Smooth muscle cell (in vitro differentiated cells): ENCODE measurements around the gene KPNA3. TPM values are rescaled to one million over a fixed set of nuclear protein-coding genes. Genes with fewer than 3 reads are reported as not detected.
"Not testable (repeated sequence)": the region's sequence is repeated elsewhere in the genome, so short reads cannot be mapped to it uniquely, and the experiment has no call there.

Experiments
- DNase-seq: peaks from one replicate; lab custom pipeline; 2025; ENCODE audit not compliant: unreplicated experiment; lab: John Stamatoyannopoulos, UW
- H2AFZ ChIP-seq: fragments of 200-600 bp; sonication (generic); 2 replicates; pipeline ENCODE4 v1.6.0; 2016; ENCODE audit warnings: antibody characterized with exemption, low read depth, mild to moderate bottlenecking
- H3F3A ChIP-seq: fragments of 200-600 bp; sonication (generic); 2 replicates; pipeline ENCODE4 v1.6.0; 2017; ENCODE audit warnings: antibody characterized with exemption, low read depth
- H3K27ac ChIP-seq: fragments of 200-600 bp; sonication (generic); 2 replicates; pipeline ENCODE4 v1.5.1; 2016; ENCODE audit warnings: low read depth, mild to moderate bottlenecking
- H3K27me3 ChIP-seq: fragments of 200-600 bp; sonication (generic); 2 replicates; pipeline ENCODE4 v1.6.1; 2016; ENCODE audit warnings: low read depth, mild to moderate bottlenecking
- H3K36me3 ChIP-seq: fragments of 200-600 bp; sonication (generic); 2 replicates; pipeline ENCODE4 v1.5.1; 2016; ENCODE audit warnings: low read depth
- H3K4me1 ChIP-seq: fragments of 200-600 bp; sonication (generic); 2 replicates; pipeline ENCODE4 v1.5.1; 2016; ENCODE audit warnings: low read depth
- H3K4me2 ChIP-seq: fragments of 200-600 bp; sonication (generic); 2 replicates; pipeline ENCODE4 v1.6.0; 2016; ENCODE audit warnings: mild to moderate bottlenecking
- H3K4me3 ChIP-seq: fragments of 200-600 bp; sonication (generic); 2 replicates; pipeline ENCODE4 v1.5.1; 2016; ENCODE audit warnings: mild to moderate bottlenecking
- H3K79me2 ChIP-seq: fragments of 200-600 bp; sonication (generic); 2 replicates; pipeline ENCODE4 v1.6.0; 2016; ENCODE audit warnings: low read depth, mild to moderate bottlenecking
- H3K9ac ChIP-seq: fragments of 200-600 bp; sonication (generic); 2 replicates; pipeline ENCODE4 v1.6.0; 2016; ENCODE audit warnings: low read depth
- H3K9me3 ChIP-seq: fragments of 200-600 bp; sonication (generic); replicated peaks from 2 replicates; pipeline ENCODE4 v1.5.1; 2016; ENCODE audit warnings: low read depth
- H4K20me1 ChIP-seq: fragments of 200-600 bp; sonication (generic); 2 replicates; pipeline ENCODE4 v1.6.0; 2016; ENCODE audit warnings: low read depth
- WGBS: methylation state at CpG from one replicate; pipeline ENCODE4 v1.1.7; 2016; ENCODE audit warnings: low lambda C conversion rate; 5-methylcytosine and 5-hydroxymethylcytosine counted together
- polyA plus RNA-seq: library from polyadenylated mRNA; unstranded; fragments of >200 nt; fragmentation: Nextera tagmentation; extraction: Ambion mirVana; gene quantifications from 2 replicates; pipeline ENCODE4 v1.2.1, GENCODE V29; 2016
- total RNA-seq: library from RNA; depleted of rRNA; stranded (reverse); fragments of >200 nt; gene quantifications from 2 replicates; pipeline ENCODE4 v1.2.3, GENCODE V29; 2014
- TF ChIP-seq, protein P1 (sequence below): fragments of 200-600 bp; sonication (generic); IDR thresholded peaks from 2 replicates; pipeline ENCODE4 v1.5.1; 2017; ENCODE audit warnings: borderline replicate concordance, mild to moderate bottlenecking, antibody characterized with exemption; ENCODE audit not compliant: insufficient read depth, poor library complexity, severe bottlenecking

KPNA3 gene
- total and polyA plus RNA-seq, 2 experiments from 2014 or later: 22.7 to 38.9 TPM

DNA sequence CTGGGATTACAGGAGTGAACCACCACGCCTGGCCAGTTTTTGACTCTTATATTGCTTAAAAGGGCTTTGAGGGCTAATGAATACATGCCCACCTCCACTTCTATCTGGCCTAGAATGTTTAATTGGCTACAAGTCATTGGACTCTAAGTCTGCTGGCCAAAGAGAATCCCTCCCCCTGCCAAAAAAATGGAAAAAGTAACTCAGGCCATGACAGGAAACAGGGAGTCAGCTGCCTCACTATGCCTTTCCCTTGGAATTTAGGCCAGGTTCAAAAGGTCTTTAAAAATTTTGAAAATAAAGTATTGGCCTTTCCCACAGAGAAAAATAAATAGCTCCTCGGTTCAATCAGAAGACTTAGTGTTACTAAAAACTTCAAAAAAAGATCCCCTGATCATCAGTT is 34.9 kb upstream of the KPNA3 start:
- 92% methylated on average over 2 of the region's 2 CpGs for WGBS
- H3K27ac ChIP-seq: no peak overlapping the region

DNA sequence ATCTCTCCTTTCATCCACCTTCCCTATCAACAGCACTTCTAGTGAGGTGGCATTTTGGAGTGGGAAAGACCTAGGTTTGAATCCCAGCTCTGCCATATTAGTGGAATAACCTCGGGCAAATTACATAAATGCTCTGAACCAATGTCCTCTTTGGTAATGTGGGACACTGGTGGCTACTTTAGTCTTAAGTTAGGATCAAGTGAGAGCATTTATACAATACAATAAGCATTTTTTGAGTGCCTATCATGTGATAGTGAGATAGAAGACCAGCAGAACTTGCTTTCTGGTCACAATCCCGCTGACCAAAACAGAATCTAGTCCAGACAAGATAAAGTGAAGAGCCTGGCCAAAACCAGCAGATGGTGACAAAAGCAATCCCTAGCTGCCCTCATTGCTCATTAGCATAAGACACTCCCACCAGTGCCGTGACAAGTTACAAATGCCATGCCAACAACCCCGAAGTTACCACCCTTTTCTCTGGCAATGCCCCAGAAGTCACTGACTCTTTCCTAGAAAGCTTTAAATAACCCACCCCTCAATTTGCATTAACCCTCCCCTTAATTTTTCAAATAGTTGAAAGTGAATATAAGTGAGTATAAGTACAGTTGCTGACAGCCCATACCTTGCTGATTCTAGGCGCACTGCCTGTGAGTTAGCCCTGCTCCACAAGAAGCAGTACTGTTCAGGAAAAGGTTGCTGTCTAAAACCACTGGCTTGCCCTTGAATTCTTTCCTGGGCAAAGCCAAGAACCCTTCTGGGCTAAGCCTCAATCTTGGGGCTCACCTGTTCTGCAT is 28.9 kb upstream of the KPNA3 start:
- no peak overlapping the region for H3K9ac ChIP-seq
- no peaks in the 10 kb centered on the region for H4K20me1 ChIP-seq
- no peaks in the 10 kb centered on the region for H3K79me2 ChIP-seq
- no peaks in the 10 kb centered on the region for H3K9me3 ChIP-seq
- H3K4me3 ChIP-seq: no peak overlapping the region
- no peak overlapping the region for H3K4me2 ChIP-seq
- no peaks in the 10 kb centered on the region for H3F3A ChIP-seq
- H3K36me3 ChIP-seq: no peaks in the 10 kb centered on the region
- 87% methylated on average over 5 of the region's 5 CpGs for WGBS
- H3K27me3 ChIP-seq: no peaks in the 10 kb centered on the region
- H2AFZ ChIP-seq: no peak overlapping the region
- no peak overlapping the region for H3K27ac ChIP-seq
- TF ChIP-seq, protein P1, sequence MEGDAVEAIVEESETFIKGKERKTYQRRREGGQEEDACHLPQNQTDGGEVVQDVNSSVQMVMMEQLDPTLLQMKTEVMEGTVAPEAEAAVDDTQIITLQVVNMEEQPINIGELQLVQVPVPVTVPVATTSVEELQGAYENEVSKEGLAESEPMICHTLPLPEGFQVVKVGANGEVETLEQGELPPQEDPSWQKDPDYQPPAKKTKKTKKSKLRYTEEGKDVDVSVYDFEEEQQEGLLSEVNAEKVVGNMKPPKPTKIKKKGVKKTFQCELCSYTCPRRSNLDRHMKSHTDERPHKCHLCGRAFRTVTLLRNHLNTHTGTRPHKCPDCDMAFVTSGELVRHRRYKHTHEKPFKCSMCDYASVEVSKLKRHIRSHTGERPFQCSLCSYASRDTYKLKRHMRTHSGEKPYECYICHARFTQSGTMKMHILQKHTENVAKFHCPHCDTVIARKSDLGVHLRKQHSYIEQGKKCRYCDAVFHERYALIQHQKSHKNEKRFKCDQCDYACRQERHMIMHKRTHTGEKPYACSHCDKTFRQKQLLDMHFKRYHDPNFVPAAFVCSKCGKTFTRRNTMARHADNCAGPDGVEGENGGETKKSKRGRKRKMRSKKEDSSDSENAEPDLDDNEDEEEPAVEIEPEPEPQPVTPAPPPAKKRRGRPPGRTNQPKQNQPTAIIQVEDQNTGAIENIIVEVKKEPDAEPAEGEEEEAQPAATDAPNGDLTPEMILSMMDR: no peak
- H3K4me1 ChIP-seq: no peaks in the 10 kb centered on the region
- DNase-seq: no peak

More for the DNA sequence above, 34.9 kb upstream of the KPNA3 start:
- H3K4me1 ChIP-seq: no peaks in the 10 kb centered on the region
- H3K4me3 ChIP-seq: no peak overlapping the region
- no peak overlapping the region for H3K9ac ChIP-seq
- no peaks in the 10 kb centered on the region for H3K27me3 ChIP-seq
- no peaks in the 10 kb centered on the region for H3K79me2 ChIP-seq
- no peak overlapping the region for H2AFZ ChIP-seq
- H3K9me3 ChIP-seq: no peaks in the 10 kb centered on the region
- H3F3A ChIP-seq: no peaks in the 10 kb centered on the region
- H4K20me1 ChIP-seq: no peaks in the 10 kb centered on the region
- H3K36me3 ChIP-seq: no peaks in the 10 kb centered on the region
- no peak for DNase-seq
- no peak overlapping the region for H3K4me2 ChIP-seq
- TF ChIP-seq, protein P1: no peak

DNA sequence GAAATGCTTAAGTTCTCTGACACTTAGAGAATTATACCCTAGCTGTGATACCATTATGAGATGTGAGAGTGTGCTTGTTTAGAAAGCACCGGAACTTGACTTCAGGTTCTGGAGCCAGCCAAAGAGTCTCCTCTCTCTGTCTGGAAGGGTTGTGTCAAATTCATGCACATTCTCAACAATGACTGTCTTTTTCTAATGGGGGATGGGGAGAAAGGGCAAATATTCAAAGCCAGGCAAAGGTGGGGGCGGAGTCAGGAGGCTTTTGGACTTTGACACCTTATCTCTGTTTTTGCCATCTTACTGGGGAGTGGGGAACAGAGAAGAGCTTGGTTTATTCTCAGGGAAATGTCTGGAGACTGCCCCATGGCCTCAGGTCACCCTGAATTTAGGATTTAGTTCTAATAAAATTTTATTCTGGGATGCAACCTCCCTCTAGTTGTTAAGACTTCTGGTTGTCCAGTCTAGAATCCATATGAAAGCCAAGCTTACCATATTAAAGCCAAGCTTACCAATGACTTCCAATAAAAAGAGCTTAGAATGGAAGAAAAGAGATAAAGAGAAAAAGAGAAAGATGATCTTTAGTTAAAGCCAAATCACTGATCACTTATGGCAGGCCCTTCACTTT is 28.2 kb upstream of the KPNA3 start:
- H3K9me3 ChIP-seq: no peaks in the 10 kb centered on the region

DNA sequence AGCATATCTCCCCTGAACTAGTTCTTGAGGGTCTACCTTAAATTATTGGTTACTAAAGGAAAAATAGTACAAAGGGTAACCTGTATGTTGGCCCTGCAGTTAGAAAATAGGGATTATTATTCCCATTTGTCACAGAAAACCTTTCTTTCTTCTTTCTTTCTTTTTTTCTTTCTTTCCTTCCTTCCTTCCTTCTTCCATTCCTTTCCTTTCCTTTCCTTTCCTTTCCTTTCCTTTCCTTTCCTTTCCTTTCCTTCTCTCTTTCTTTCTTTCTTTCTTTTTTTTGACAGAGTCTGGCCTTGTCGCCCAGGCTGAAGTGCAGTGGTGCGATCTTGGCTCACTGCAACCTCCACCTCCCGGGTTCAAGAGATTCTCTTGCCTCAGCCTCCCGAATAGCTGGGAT is 23.6 kb upstream of the KPNA3 start:
- not testable (repeated sequence) for H2AFZ ChIP-seq, H3K4me2 ChIP-seq, DNase-seq, H3K9me3 ChIP-seq, H3K36me3 ChIP-seq, H3K27ac ChIP-seq, H4K20me1 ChIP-seq, H3F3A ChIP-seq, H3K4me1 ChIP-seq, H3K9ac ChIP-seq, H3K4me3 ChIP-seq, H3K27me3 ChIP-seq, H3K79me2 ChIP-seq
- WGBS: 100% methylated on average over 4 of the region's 4 CpGs

More for the DNA sequence above, 28.2 kb upstream of the KPNA3 start:
- Histone ChIP-seq H3K9ac (no peak overlapping the region), H3K79me2 (no peaks in the 10 kb centered on the region), H3K27ac (no peak overlapping the region), H3K36me3 (no peaks in the 10 kb centered on the region), H3K4me2 (no peak overlapping the region), H3K4me1 (no peaks in the 10 kb centered on the region), H4K20me1 (no peaks in the 10 kb centered on the region), H3F3A (no peaks in the 10 kb centered on the region), H3K4me3 (no peak overlapping the region), H2AFZ (no peak overlapping the region), H3K27me3 (no peaks in the 10 kb centered on the region)
- 93% methylated on average over 2 of the region's 2 CpGs for WGBS
- TF ChIP-seq, protein P1: no peak
- DNase-seq: no peak
